NAMALWA (cell line): ENCODE measurements around the gene FLT1.

Experiments used
- DNase-seq: peaks from one replicate; pipeline ENCODE4 v3.0.0-alpha.2; 2015; ENCODE audit warnings: low spot score

The FLT1 gene

GRCh38 chr13:28339419-28339818 lies 155.5 kb downstream of the FLT1 start:
- no peak for DNase-seq

- no peak for DNase-seq
Measured at GRCh38 chr13:28338742-28339141, 156.2 kb downstream of the FLT1 start.

- DNase-seq: no peak
Measured at GRCh38 chr13:28338006-28338574, 156.8 kb downstream of the FLT1 start.

- no peak for DNase-seq
Measured at GRCh38 chr13:28337166-28338005, 157.5 kb downstream of the FLT1 start.

- DNase-seq: no peak
Measured at GRCh38 chr13:28336193-28336657, 158.7 kb downstream of the FLT1 start.

- no peak for DNase-seq
Measured at GRCh38 chr13:28333204-28333881, 161.6 kb downstream of the FLT1 start.

- DNase-seq: no peak
Measured at GRCh38 chr13:28329395-28330158, 165.4 kb downstream of the FLT1 start.

GRCh38 chr13:28328271-28328607 lies 166.7 kb downstream of the FLT1 start:
- DNase-seq: no peak

GRCh38 chr13:28327373-28328270 lies 167.3 kb downstream of the FLT1 start:
- no peak for DNase-seq

GRCh38 chr13:28326056-28326455 lies 168.9 kb downstream of the FLT1 start:
- DNase-seq: no peak

GRCh38 chr13:28325022-28325421 lies 169.9 kb downstream of the FLT1 start:
- DNase-seq: no peak

- peak; percentile 81 for DNase-seq
Measured at GRCh38 chr13:28324181-28324789, 170.6 kb downstream of the FLT1 start.

GRCh38 chr13:28322256-28322905 lies 172.5 kb downstream of the FLT1 start:
- no peak for DNase-seq

GRCh38 chr13:28321756-28322155 lies 173.2 kb downstream of the FLT1 start:
- no peak for DNase-seq

- DNase-seq: no peak
Measured at GRCh38 chr13:28320884-28321574, 173.9 kb downstream of the FLT1 start.

- DNase-seq: no peak
Measured at GRCh38 chr13:28320209-28320608, 174.7 kb downstream of the FLT1 start.

- no peak for DNase-seq
Measured at GRCh38 chr13:28319528-28319927, 175.4 kb downstream of the FLT1 start.

- DNase-seq: no peak
Measured at GRCh38 chr13:28318496-28318895, 176.4 kb downstream of the FLT1 start.

- no peak for DNase-seq
Measured at GRCh38 chr13:28316836-28317235, 178.1 kb downstream of the FLT1 start.

- no peak for DNase-seq
Measured at GRCh38 chr13:28316129-28316528, 178.8 kb downstream of the FLT1 start.
